NT2/D1 (cell line): ENCODE measurements around the gene VEPH1.
A peak's percentile ranks its signal among the peaks of the same experiment; 100 is the strongest.

Source experiments
- DNase-seq: peaks from one replicate; pipeline ENCODE4 v3.0.0-alpha.2; 2011; ENCODE audit warnings: low read depth, low spot score
- H3K27me3 ChIP-seq: 2 replicates; pipeline ENCODE4 v1.6.0; 2011; ENCODE audit warnings: mild to moderate bottlenecking; ENCODE audit not compliant: insufficient read length, insufficient read depth
- H3K36me3 ChIP-seq: 2 replicates; pipeline ENCODE4 v1.6.1; 2011; ENCODE audit warnings: mild to moderate bottlenecking, low read length, mixed read lengths; ENCODE audit not compliant: insufficient read depth, insufficient read length
- H3K4me1 ChIP-seq: 2 replicates; pipeline ENCODE4 v1.5.1; 2011; ENCODE audit not compliant: insufficient read depth, insufficient read length
- H3K4me3 ChIP-seq: 2 replicates; pipeline ENCODE4 v1.5.1; 2011; ENCODE audit warnings: low read depth; ENCODE audit not compliant: insufficient read length
- H3K9ac ChIP-seq: 2 replicates; pipeline ENCODE4 v1.6.0; 2011; ENCODE audit warnings: low read depth; ENCODE audit not compliant: insufficient read length
- H3K9me3 ChIP-seq: 2 replicates; pipeline ENCODE4 v1.5.1; 2011; ENCODE audit warnings: mild to moderate bottlenecking, low read length; ENCODE audit not compliant: insufficient read depth
- SUZ12 ChIP-seq: IDR thresholded peaks from 2 replicates; pipeline ENCODE4 v1.6.1; 2011; ENCODE audit not compliant: insufficient read length, insufficient read depth; ENCODE audit errors: extremely low read depth
- YY1 ChIP-seq: IDR thresholded peaks from 2 replicates; pipeline ENCODE4 v1.6.1; 2011; ENCODE audit not compliant: insufficient read length, insufficient read depth
- ZNF274 ChIP-seq: IDR thresholded peaks from 2 replicates; pipeline ENCODE4 v1.6.1; 2011; ENCODE audit warnings: mild to moderate bottlenecking, low read depth, low read length

VEPH1 gene

GRCh38 chr3:157540656-157541055, 37.4 kb upstream of the VEPH1 start:
- TF ChIP-seq ZNF274: no peak
- no peak for TF ChIP-seq YY1
- no peak for TF ChIP-seq SUZ12
- Histone ChIP-seq H3K36me3 (no peaks in the 10 kb centered on the region), H3K9ac (no peak overlapping the region), H3K27me3 (no peaks in the 10 kb centered on the region), H3K4me1 (peaks cover 3% of the 10 kb centered on the region), H3K9me3 (peaks cover 9% of the 10 kb centered on the region; the same call in 1 of the 2 replicates), H3K4me3 (no peak overlapping the region)
- DNase-seq: no peak

- Histone ChIP-seq H3K4me1 (no peaks in the 10 kb centered on the region), H3K4me3 (no peak overlapping the region), H3K36me3 (no peaks in the 10 kb centered on the region), H3K9me3 (no peaks in the 10 kb centered on the region), H3K27me3 (no peaks in the 10 kb centered on the region), H3K9ac (no peak overlapping the region)
- TF ChIP-seq ZNF274: no peak
- no peak for TF ChIP-seq SUZ12
- no peak for TF ChIP-seq YY1
- DNase-seq: no peak
Measured at GRCh38 chr3:157535667-157536066, 32.5 kb upstream of the VEPH1 start.

GRCh38 chr3:157534725-157535161, 31.5 kb upstream of the VEPH1 start:
- DNase-seq: no peak

GRCh38 chr3:157533298-157534070, 30.3 kb upstream of the VEPH1 start:
- no peak overlapping the region for H3K9ac ChIP-seq
- H3K36me3 ChIP-seq: no peaks in the 10 kb centered on the region
- no peaks in the 10 kb centered on the region for H3K27me3 ChIP-seq
- no peaks in the 10 kb centered on the region for H3K9me3 ChIP-seq
- H3K4me3 ChIP-seq: no peak overlapping the region
- H3K4me1 ChIP-seq: no peaks in the 10 kb centered on the region
- no peak for DNase-seq
- TF ChIP-seq YY1 (no peak), ZNF274 (no peak), SUZ12 (no peak)

More at GRCh38 chr3:157534725-157535161, 31.5 kb upstream of the VEPH1 start:
- Histone ChIP-seq H3K9ac (no peak overlapping the region), H3K4me3 (no peak overlapping the region), H3K9me3 (no peaks in the 10 kb centered on the region), H3K27me3 (no peaks in the 10 kb centered on the region), H3K4me1 (no peaks in the 10 kb centered on the region), H3K36me3 (no peaks in the 10 kb centered on the region)
- TF ChIP-seq YY1 (no peak), ZNF274 (no peak), SUZ12 (no peak)

GRCh38 chr3:157532529-157533297, 29.5 kb upstream of the VEPH1 start:
- H3K9ac ChIP-seq: no peak overlapping the region
- H3K9me3 ChIP-seq: no peaks in the 10 kb centered on the region
- DNase-seq: peak; percentile 63
- H3K4me3 ChIP-seq: no peak overlapping the region
- H3K27me3 ChIP-seq: no peaks in the 10 kb centered on the region
- no peaks in the 10 kb centered on the region for H3K4me1 ChIP-seq
- H3K36me3 ChIP-seq: no peaks in the 10 kb centered on the region
- TF ChIP-seq SUZ12: no peak

GRCh38 chr3:157531771-157532170, 28.6 kb upstream of the VEPH1 start:
- no peaks in the 10 kb centered on the region for H3K9me3 ChIP-seq
- H3K4me3 ChIP-seq: no peak overlapping the region
- H3K36me3 ChIP-seq: no peaks in the 10 kb centered on the region
- no peaks in the 10 kb centered on the region for H3K27me3 ChIP-seq
- TF ChIP-seq ZNF274 (no peak), SUZ12 (no peak), YY1 (no peak)
- H3K9ac ChIP-seq: no peak overlapping the region
- no peaks in the 10 kb centered on the region for H3K4me1 ChIP-seq
- no peak for DNase-seq

- TF ChIP-seq SUZ12 (no peak), ZNF274 (no peak), YY1 (no peak)
- Histone ChIP-seq H3K27me3 (no peaks in the 10 kb centered on the region), H3K9ac (no peak overlapping the region), H3K9me3 (no peaks in the 10 kb centered on the region), H3K36me3 (no peaks in the 10 kb centered on the region), H3K4me1 (no peaks in the 10 kb centered on the region), H3K4me3 (no peak overlapping the region)
- DNase-seq: no peak
Measured at GRCh38 chr3:157531301-157531660, 28.1 kb upstream of the VEPH1 start.
